NCI-H2196 treated with DMSO at 0.1 percent for 48 hours (cell line): ENCODE data around the gene SPDYE8.
"Not testable (repeated sequence)": the region's sequence is repeated elsewhere in the genome, so short reads cannot be mapped to it uniquely, and the experiment has no call there.

Experiments
- DNase-seq: peaks from one replicate; lab custom pipeline; 2025; ENCODE audit not compliant: unreplicated experiment; lab: John Stamatoyannopoulos, UW

The SPDYE8 gene, protein sequence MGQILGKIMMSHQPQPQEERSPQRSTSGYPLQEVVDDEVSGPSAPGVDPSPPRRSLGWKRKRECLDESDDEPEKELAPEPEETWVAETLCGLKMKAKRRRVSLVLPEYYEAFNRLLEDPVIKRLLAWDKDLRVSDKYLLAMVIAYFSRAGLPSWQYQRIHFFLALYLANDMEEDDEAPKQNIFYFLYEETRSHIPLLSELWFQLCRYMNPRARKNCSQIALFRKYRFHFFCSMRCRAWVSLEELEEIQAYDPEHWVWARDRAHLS

GRCh38 chr7:73029666-73030065 lies at the start of gene SPDYE8:
SPDYE8 (minus strand) TSS chr7:73029766; CDS start chr7:73027966, 1,800 bp downstream.
- not testable (repeated sequence) for DNase-seq

- not testable (repeated sequence) for DNase-seq
These were observed 28.2 kb upstream of the SPDYE8 start, which contains the start of gene SPDYE11 for GRCh38 chr7:73057811-73058210. SPDYE11 (minus strand) TSS chr7:73057911; CDS start chr7:73056111, 1,800 bp downstream.

DNA sequence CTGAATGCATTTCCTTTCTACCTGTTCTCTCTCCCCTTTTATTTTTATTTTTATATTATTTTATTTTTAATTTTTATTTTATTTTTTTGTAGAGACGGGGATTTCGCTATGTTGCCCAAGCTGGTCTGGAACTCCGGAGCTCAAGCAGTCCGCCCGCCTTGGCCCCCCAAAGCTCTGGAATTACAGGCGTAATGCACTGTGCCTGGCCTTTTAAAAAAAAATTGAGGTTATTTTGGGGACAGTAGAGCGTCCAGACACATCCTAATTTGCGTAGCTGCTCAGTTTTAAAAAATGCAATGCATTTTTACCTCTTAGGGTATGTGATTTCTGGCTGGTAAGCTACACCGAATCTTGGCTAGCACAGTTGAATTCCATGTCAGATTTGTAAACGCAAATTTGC lies 23.1 kb downstream of the SPDYE8 start:
- DNase-seq: not testable (repeated sequence)

DNA sequence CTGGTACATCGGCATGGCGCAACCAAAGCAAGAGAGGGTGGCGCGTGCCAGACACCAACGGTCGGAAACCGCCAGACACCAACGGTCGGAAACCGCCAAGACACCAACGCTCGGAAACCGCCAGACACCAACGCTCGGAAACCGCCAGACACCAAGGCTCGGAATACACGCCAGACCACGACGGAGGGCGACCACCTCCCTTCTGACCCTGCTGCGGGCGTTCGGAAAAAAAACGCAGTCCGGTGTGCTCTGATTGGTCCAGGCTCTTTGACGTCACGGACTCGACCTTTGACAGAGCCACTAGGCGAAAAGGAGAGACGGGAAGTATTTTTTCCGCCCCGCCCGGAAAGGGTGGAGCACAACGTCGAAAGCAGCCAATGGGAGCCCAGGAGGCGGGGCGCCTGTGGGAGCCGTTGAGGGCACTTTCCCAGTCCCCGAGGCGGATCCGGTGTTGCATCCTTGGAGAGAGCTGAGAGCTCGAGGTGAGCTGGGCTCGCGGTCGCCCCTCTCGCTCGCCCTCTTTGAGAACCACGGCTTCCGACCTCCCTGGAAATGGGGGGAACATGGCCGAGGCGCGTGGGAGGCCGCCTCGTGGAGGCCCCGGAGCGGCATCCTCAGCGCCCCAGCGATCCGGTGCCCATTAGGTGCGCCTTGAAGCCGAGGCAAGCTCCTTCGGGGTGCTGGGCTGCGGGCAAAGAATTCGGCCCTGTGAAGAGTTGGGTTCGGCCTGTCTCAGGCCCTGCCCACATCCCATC lies 23.7 kb downstream of the SPDYE8 start:
- DNase-seq: not testable (repeated sequence)

- DNase-seq: not testable (repeated sequence)
These were observed 24.2 kb downstream of the SPDYE8 start for GRCh38 chr7:73005356-73005692.

- DNase-seq: not testable (repeated sequence)
These were observed 31.6 kb downstream of the SPDYE8 start for GRCh38 chr7:72997887-72998468.

GRCh38 chr7:72997447-72997846 lies 32.1 kb downstream of the SPDYE8 start:
- not testable (repeated sequence) for DNase-seq

GRCh38 chr7:72995484-72995883 lies 34.1 kb downstream of the SPDYE8 start:
- DNase-seq: not testable (repeated sequence)

GRCh38 chr7:72990146-72990913 lies 39.2 kb downstream of the SPDYE8 start:
- DNase-seq: not testable (repeated sequence)

- not testable (repeated sequence) for DNase-seq
These were observed 47.5 kb downstream of the SPDYE8 start for GRCh38 chr7:72982084-72982483.

GRCh38 chr7:72980382-72980781 lies 49.2 kb downstream of the SPDYE8 start:
- not testable (repeated sequence) for DNase-seq

- not testable (repeated sequence) for DNase-seq
These were observed 53.1 kb downstream of the SPDYE8 start for GRCh38 chr7:72976434-72976833.

DNA sequence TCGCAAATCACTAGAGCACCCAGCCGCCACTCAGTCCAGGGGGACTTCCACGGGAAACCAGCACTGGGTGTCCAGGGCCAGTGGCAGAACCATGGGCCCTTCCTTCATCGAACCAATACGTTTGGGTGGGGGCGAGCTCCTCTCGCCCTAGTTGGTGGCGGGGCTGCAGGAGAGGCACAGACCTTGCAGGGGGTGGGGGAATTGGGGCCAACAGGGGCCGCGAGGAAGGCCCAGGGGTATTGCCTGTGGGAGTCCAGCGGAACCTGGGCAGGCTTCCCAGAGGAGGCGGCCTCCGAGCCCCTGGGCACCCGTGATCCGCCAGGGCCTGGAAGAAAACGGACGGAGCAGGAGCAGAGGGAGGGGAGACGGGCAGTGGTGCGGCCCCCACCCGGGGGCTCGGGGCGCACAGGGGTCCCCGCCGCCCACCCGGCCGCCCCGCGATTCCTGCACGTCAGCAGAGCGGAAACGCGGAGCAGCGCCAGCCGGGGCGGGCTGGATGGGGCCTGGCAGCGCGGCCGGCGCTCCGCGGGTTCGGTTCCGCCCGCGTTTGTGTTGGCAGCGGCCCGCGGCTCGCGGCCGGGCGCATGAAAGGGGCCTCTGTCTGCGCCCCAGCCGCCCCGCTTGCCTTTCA lies 53.8 kb downstream of the SPDYE8 start:
- DNase-seq: not testable (repeated sequence)

GRCh38 chr7:72974781-72975180 lies 54.8 kb downstream of the SPDYE8 start:
- DNase-seq: not testable (repeated sequence)

DNA sequence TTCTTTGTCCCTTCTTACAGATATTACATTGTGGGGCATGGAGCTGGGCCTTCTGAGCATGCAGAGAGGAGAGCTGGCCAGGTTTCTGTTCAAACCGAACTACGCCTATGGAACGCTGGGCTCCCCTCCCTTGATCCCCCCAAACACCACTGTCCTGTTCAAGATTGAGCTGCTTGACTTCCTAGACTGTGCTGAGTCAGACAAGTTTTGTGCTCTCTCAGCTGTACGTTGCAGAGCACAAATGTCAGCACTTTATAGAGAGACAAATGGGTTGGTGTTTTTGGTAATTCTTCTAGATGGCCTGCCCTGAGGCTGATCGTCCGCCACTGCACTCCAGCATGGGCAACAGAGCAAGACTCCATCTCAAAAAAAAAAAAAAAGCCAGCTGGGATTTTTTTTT lies 58.1 kb downstream of the SPDYE8 start:
- not testable (repeated sequence) for DNase-seq
